ENCODE measurements around the gene MEGF6.

Gene MEGF6

GRCh38 chr1:3463408-3463863 is 147.9 kb downstream of the MEGF6 start:
- TF ChIP-seq, protein P1, sequence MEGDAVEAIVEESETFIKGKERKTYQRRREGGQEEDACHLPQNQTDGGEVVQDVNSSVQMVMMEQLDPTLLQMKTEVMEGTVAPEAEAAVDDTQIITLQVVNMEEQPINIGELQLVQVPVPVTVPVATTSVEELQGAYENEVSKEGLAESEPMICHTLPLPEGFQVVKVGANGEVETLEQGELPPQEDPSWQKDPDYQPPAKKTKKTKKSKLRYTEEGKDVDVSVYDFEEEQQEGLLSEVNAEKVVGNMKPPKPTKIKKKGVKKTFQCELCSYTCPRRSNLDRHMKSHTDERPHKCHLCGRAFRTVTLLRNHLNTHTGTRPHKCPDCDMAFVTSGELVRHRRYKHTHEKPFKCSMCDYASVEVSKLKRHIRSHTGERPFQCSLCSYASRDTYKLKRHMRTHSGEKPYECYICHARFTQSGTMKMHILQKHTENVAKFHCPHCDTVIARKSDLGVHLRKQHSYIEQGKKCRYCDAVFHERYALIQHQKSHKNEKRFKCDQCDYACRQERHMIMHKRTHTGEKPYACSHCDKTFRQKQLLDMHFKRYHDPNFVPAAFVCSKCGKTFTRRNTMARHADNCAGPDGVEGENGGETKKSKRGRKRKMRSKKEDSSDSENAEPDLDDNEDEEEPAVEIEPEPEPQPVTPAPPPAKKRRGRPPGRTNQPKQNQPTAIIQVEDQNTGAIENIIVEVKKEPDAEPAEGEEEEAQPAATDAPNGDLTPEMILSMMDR (IDR thresholded peaks at IDR 0.05; ENCODE audit: poor library complexity, severe bottlenecking), result no peak
- no peaks in the 10 kb centered on the region for H3K9me3 ChIP-seq (ENCODE audit: severe bottlenecking)
- no peak overlapping the region for H3K27ac ChIP-seq (ENCODE audit: poor library complexity, severe bottlenecking)
- peaks cover 47% of the 10 kb centered on the region for H3K4me1 ChIP-seq (ENCODE audit: insufficient read depth, poor library complexity, severe bottlenecking)
- no peaks in the 10 kb centered on the region for H3K27me3 ChIP-seq (ENCODE audit: insufficient read depth, poor library complexity, severe bottlenecking)
- peak; percentile 54 for DNase-seq (ENCODE audit: low spot score)
- no peak overlapping the region for H3K4me3 ChIP-seq (ENCODE audit: severe bottlenecking)
- ATAC-seq (ENCODE audit: low read depth), result no peak
- no peaks in the 10 kb centered on the region; the same call in 1 of the 2 replicates for H3K36me3 ChIP-seq (ENCODE audit: low read depth)

GRCh38 chr1:3463013-3463385 is 148.3 kb downstream of the MEGF6 start:
- Histone ChIP-seq H3K9me3 (ENCODE audit: severe bottlenecking) (no peaks in the 10 kb centered on the region), H3K27me3 (ENCODE audit: insufficient read depth, poor library complexity, severe bottlenecking) (no peaks in the 10 kb centered on the region), H3K4me1 (ENCODE audit: insufficient read depth, poor library complexity, severe bottlenecking) (peaks cover 42% of the 10 kb centered on the region), H3K36me3 (ENCODE audit: low read depth) (no peaks in the 10 kb centered on the region; the same call in 1 of the 2 replicates), H3K4me3 (ENCODE audit: severe bottlenecking) (no peak overlapping the region), H3K27ac (ENCODE audit: poor library complexity, severe bottlenecking) (no peak overlapping the region)
- TF ChIP-seq, protein P1 (IDR thresholded peaks at IDR 0.05; ENCODE audit: poor library complexity, severe bottlenecking), result no peak
- no peak for ATAC-seq (ENCODE audit: low read depth)
- peak; percentile 49 for DNase-seq (ENCODE audit: low spot score)

- H3K27me3 ChIP-seq (ENCODE audit: insufficient read depth, poor library complexity, severe bottlenecking), result no peaks in the 10 kb centered on the region
- DNase-seq (ENCODE audit: low spot score), result no peak
- ATAC-seq (ENCODE audit: low read depth), result no peak
- H3K9me3 ChIP-seq (ENCODE audit: severe bottlenecking), result no peaks in the 10 kb centered on the region
- peaks cover 37% of the 10 kb centered on the region for H3K4me1 ChIP-seq (ENCODE audit: insufficient read depth, poor library complexity, severe bottlenecking)
- H3K36me3 ChIP-seq (ENCODE audit: low read depth), result no peaks in the 10 kb centered on the region; the same call in 1 of the 2 replicates
- H3K4me3 ChIP-seq (ENCODE audit: severe bottlenecking), result no peak overlapping the region
- H3K27ac ChIP-seq (ENCODE audit: poor library complexity, severe bottlenecking), result no peak overlapping the region
- TF ChIP-seq, protein P1 (IDR thresholded peaks at IDR 0.05; ENCODE audit: poor library complexity, severe bottlenecking), result no peak
Measured at GRCh38 chr1:3462356-3463012, 148.8 kb downstream of the MEGF6 start.

DNA sequence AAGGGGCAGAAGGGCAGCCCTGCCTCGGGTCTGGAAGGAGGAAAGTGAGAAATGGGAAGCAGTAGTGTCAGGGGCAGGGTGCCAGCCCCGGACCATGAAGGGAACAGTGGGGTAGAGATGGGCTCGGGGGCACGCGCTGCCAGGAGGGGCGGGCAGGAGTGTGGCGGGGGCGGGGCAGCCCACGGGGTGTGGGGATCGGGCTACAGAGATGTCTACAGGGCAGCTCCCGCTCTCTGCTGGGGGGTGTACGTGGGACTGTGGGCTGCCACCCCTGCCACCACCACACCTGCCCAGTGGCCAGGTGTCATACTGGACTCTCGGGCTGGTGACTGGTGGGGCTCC is 149.4 kb downstream of the MEGF6 start:
- Histone ChIP-seq H3K27ac (ENCODE audit: poor library complexity, severe bottlenecking) (no peak overlapping the region), H3K9me3 (ENCODE audit: severe bottlenecking) (no peaks in the 10 kb centered on the region), H3K27me3 (ENCODE audit: insufficient read depth, poor library complexity, severe bottlenecking) (no peaks in the 10 kb centered on the region), H3K4me1 (ENCODE audit: insufficient read depth, poor library complexity, severe bottlenecking) (peaks cover 32% of the 10 kb centered on the region), H3K36me3 (ENCODE audit: low read depth) (no peaks in the 10 kb centered on the region; the same call in 1 of the 2 replicates), H3K4me3 (ENCODE audit: severe bottlenecking) (no peak overlapping the region)
- DNase-seq (ENCODE audit: low spot score) (no peak), ATAC-seq (ENCODE audit: low read depth) (no peak)
- TF ChIP-seq, protein P1 (IDR thresholded peaks at IDR 0.05; ENCODE audit: poor library complexity, severe bottlenecking), result no peak

GRCh38 chr1:3461238-3461933 is 149.9 kb downstream of the MEGF6 start:
- TF ChIP-seq, protein P1 (IDR thresholded peaks at IDR 0.05; ENCODE audit: poor library complexity, severe bottlenecking), result no peak
- Histone ChIP-seq H3K4me1 (ENCODE audit: insufficient read depth, poor library complexity, severe bottlenecking) (peaks cover 27% of the 10 kb centered on the region), H3K27ac (ENCODE audit: poor library complexity, severe bottlenecking) (no peak overlapping the region), H3K36me3 (ENCODE audit: low read depth) (no peaks in the 10 kb centered on the region; the same call in 1 of the 2 replicates), H3K4me3 (ENCODE audit: severe bottlenecking) (no peak overlapping the region), H3K27me3 (ENCODE audit: insufficient read depth, poor library complexity, severe bottlenecking) (no peaks in the 10 kb centered on the region), H3K9me3 (ENCODE audit: severe bottlenecking) (no peaks in the 10 kb centered on the region)
- ATAC-seq (ENCODE audit: low read depth) (no peak), DNase-seq (ENCODE audit: low spot score) (no peak)
